Endodermal cell (in vitro differentiated cells): ENCODE results near the gene GABRA4. TPM values are rescaled to one million over a fixed set of nuclear protein-coding genes. Genes with fewer than 3 reads are reported as not detected.

Experiments used
- DNase-seq: peaks from one replicate; pipeline ENCODE4 v3.0.0-alpha.2; 2017
- H3K27ac ChIP-seq: 2 replicates; pipeline ENCODE4 v1.5.1; 2013; ENCODE audit warnings: mild to moderate bottlenecking, low read depth, low read length, moderate library complexity
- H3K27me3 ChIP-seq: 2 replicates; pipeline ENCODE4 v1.6.1; 2013; ENCODE audit warnings: mild to moderate bottlenecking, low read length, moderate library complexity; ENCODE audit not compliant: insufficient read depth, control insufficient read depth, poor library complexity, severe bottlenecking
- H3K36me3 ChIP-seq: 2 replicates; pipeline ENCODE4 v1.7.0; 2013; ENCODE audit warnings: mild to moderate bottlenecking, low read length, moderate library complexity; ENCODE audit not compliant: control insufficient read depth, insufficient read depth
- H3K4me1 ChIP-seq: one replicate; pipeline ENCODE4 v1.7.0; 2013; ENCODE audit warnings: low read length; ENCODE audit not compliant: control insufficient read depth, insufficient read depth
- H3K4me3 ChIP-seq: 2 replicates; pipeline ENCODE4 v1.5.1; 2013; ENCODE audit warnings: mild to moderate bottlenecking, low read length, moderate library complexity
- H3K9ac ChIP-seq: 2 replicates; pipeline ENCODE4 v1.6.1; 2013; ENCODE audit warnings: mild to moderate bottlenecking, low read length, moderate library complexity; ENCODE audit not compliant: poor library complexity, severe bottlenecking; ENCODE audit errors: extremely low read depth
- H3K9me3 ChIP-seq: 2 replicates; pipeline ENCODE4 v1.6.1; 2013; ENCODE audit warnings: mild to moderate bottlenecking, low read length, moderate library complexity; ENCODE audit not compliant: control insufficient read depth
- H3K27ac Mint-ChIP-seq: 2 replicates; pipeline ENCODE4 v1.8.0; 2020; ENCODE audit warnings: mixed read lengths
- H3K27me3 Mint-ChIP-seq: 2 replicates; pipeline ENCODE4 v1.8.0; 2021; ENCODE audit warnings: mild to moderate bottlenecking, mixed read lengths; ENCODE audit not compliant: insufficient read depth
- H3K36me3 Mint-ChIP-seq: 2 replicates; pipeline ENCODE4 v1.8.0; 2020; ENCODE audit warnings: low read depth, mixed read lengths
- H3K4me1 Mint-ChIP-seq: 2 replicates; pipeline ENCODE4 v1.8.0; 2020; ENCODE audit warnings: mixed read lengths
- H3K4me3 Mint-ChIP-seq: 2 replicates; pipeline ENCODE4 v1.8.0; 2020; ENCODE audit warnings: mild to moderate bottlenecking, moderate library complexity, mixed read lengths
- H3K9me3 Mint-ChIP-seq: 2 replicates; pipeline ENCODE4 v1.8.0; 2020; ENCODE audit warnings: mild to moderate bottlenecking, mixed read lengths
- WGBS, 2 experiments: methylation state at CpG; one replicate each; pipeline versions ENCODE4 v1.1.5 to v1.1.7; 2013; ENCODE audit warnings: missing lambda C conversion rate in 2 of 2, mixed read lengths in 1 of 2; ENCODE audit not compliant: insufficient coverage in 1 of 2, insufficient read length in 1 of 2; 5-methylcytosine and 5-hydroxymethylcytosine counted together
- total RNA-seq, 2 donors: library from RNA; stranded (reverse); fragmentation: NEBNext Ultra II Directional in 1 of 2; extraction: Animal tissue kit (Norgen Biotek cat#: 25700) in 1 of 2; gene quantifications; 2 replicates in 1 of 2; 3 replicates in 1 of 2; pipeline ENCODE4 v1.2.1, GENCODE V29; 2021
- TF ChIP-seq, protein P1 (sequence below): fragments of 200-600 bp; sonication (generic); conservative IDR thresholded peaks from 2 replicates; pipeline ENCODE4 v1.5.0; 2021; ENCODE audit warnings: antibody characterized with exemption, mild to moderate bottlenecking

The GABRA4 gene
- total RNA-seq, 2 donors from 2014 or later: 0.37 TPM; not detected in 1

DNA sequence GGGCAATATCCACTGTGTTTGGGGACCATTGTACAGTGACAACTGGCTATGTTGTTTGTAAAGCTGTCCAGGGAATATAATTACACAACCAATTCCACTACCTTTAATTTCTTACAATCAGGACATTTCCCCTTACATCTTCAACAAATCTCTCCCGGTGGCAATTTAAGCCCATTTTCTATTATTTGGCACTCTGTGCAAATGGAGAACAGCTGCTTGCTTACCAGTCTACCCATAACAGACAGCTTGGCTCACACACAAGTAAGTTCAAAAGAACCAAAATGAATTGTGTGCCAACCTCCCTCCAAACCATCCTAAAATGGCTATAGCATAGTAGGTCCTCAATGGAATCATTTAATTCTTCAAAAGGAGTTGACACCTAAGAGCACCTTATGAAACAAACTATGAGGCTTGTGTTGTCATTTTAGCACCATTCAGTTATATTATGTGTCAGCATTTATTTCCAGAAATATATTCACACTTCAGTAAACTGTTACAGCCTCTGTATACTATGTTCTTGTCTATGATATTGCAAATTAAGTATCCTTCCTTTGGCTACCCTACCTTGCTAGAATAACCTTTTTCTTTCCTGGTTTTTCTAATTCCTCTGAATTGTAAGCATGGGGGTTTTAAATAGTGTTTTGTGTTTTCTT, 18.4 kb downstream of the GABRA4 start:
- Histone ChIP-seq H3K9me3 (no peaks in the 10 kb centered on the region), H3K4me3 (no peak overlapping the region), H3K9ac (no peak overlapping the region), H3K36me3 (no peaks in the 10 kb centered on the region), H3K27me3 (no peaks in the 10 kb centered on the region), H3K27ac (no peak overlapping the region), H3K4me1 (no peaks in the 10 kb centered on the region)
- Mint-ChIP-seq H3K4me3 (no peak overlapping the region), H3K9me3 (no peaks in the 10 kb centered on the region), H3K27me3 (no peaks in the 10 kb centered on the region), H3K27ac (no peak overlapping the region), H3K36me3 (no peaks in the 10 kb centered on the region), H3K4me1 (no peaks in the 10 kb centered on the region)
- TF ChIP-seq, protein P1, sequence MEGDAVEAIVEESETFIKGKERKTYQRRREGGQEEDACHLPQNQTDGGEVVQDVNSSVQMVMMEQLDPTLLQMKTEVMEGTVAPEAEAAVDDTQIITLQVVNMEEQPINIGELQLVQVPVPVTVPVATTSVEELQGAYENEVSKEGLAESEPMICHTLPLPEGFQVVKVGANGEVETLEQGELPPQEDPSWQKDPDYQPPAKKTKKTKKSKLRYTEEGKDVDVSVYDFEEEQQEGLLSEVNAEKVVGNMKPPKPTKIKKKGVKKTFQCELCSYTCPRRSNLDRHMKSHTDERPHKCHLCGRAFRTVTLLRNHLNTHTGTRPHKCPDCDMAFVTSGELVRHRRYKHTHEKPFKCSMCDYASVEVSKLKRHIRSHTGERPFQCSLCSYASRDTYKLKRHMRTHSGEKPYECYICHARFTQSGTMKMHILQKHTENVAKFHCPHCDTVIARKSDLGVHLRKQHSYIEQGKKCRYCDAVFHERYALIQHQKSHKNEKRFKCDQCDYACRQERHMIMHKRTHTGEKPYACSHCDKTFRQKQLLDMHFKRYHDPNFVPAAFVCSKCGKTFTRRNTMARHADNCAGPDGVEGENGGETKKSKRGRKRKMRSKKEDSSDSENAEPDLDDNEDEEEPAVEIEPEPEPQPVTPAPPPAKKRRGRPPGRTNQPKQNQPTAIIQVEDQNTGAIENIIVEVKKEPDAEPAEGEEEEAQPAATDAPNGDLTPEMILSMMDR: no peak
- WGBS, 2 experiments: 88% methylated on average over 1 of the region's 1 CpG
- no peak for DNase-seq

DNA sequence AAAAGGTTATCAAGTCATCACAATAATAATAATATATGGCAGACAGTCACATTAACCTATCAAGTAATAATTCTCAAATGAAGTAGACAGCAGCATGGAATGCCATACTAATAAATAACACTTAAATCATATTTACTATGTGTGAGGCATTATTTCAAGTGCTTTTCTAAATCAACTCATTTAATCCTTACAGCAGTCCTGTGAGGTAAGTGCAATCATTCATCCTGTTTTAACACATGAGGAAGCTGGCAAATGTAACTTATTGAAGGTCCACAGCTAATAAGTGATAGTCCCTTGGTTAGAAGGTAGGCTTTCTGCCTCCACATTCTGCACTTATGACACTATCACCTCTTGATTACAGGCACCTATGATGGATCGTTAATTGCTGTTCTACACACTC, 24.5 kb downstream of the GABRA4 start:
- 100% methylated on average over 1 of the region's 1 CpG; no CpG with 5 or more reads in 1 of the 2 experiments for WGBS, 2 experiments
- H3K27ac Mint-ChIP-seq: no peak overlapping the region
- Histone ChIP-seq H3K27ac (no peak overlapping the region), H3K27me3 (no peaks in the 10 kb centered on the region), H3K4me3 (no peak overlapping the region), H3K9me3 (no peaks in the 10 kb centered on the region), H3K4me1 (no peaks in the 10 kb centered on the region), H3K36me3 (no peaks in the 10 kb centered on the region), H3K9ac (no peak overlapping the region)
- no peak overlapping the region for H3K4me3 Mint-ChIP-seq
- no peak for DNase-seq
- no peaks in the 10 kb centered on the region for H3K36me3 Mint-ChIP-seq
- H3K27me3 Mint-ChIP-seq: no peaks in the 10 kb centered on the region
- TF ChIP-seq, protein P1: no peak
- no peaks in the 10 kb centered on the region for H3K4me1 Mint-ChIP-seq
- H3K9me3 Mint-ChIP-seq: no peaks in the 10 kb centered on the region

DNA sequence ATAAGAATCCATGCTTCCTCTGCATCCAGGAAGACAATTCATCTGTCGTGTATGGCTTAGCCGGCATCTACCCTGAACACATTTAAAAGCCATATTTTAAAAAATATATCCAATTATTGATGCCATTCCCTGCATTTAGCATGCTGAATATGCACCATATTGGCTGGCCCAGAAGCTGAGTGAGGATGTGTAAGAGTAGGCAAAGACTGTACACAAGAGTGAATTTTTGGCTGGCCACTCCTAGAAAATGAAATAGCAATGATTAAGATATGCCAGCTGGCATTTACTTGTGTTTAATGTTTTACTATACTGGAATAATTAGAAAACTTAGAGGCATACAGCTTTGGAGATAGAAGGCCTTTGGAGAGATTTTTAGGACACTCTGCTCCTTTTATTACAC, 25.8 kb downstream of the GABRA4 start:
- WGBS, 2 experiments: 92 to 100% methylated on average over 2 of the region's 2 CpGs
- no peak overlapping the region for H3K4me3 Mint-ChIP-seq
- no peaks in the 10 kb centered on the region for H3K4me1 Mint-ChIP-seq
- no peak overlapping the region for H3K27ac ChIP-seq
- H3K9ac ChIP-seq: no peak overlapping the region
- H3K36me3 Mint-ChIP-seq: no peaks in the 10 kb centered on the region
- H3K27me3 ChIP-seq: no peaks in the 10 kb centered on the region
- H3K9me3 Mint-ChIP-seq: no peaks in the 10 kb centered on the region
- TF ChIP-seq, protein P1: no peak
- no peak overlapping the region for H3K27ac Mint-ChIP-seq
- H3K27me3 Mint-ChIP-seq: no peaks in the 10 kb centered on the region
- no peaks in the 10 kb centered on the region for H3K9me3 ChIP-seq
- H3K4me3 ChIP-seq: no peak overlapping the region
- H3K36me3 ChIP-seq: no peaks in the 10 kb centered on the region
- no peaks in the 10 kb centered on the region for H3K4me1 ChIP-seq
- no peak for DNase-seq
